DMS79 (cell line): Measurements from ENCODE around the gene RIMKLA.

ENCODE experiments used
- DNase-seq: peaks from one replicate; lab custom pipeline; 2025; lab: John Stamatoyannopoulos, UW

RIMKLA gene, protein sequence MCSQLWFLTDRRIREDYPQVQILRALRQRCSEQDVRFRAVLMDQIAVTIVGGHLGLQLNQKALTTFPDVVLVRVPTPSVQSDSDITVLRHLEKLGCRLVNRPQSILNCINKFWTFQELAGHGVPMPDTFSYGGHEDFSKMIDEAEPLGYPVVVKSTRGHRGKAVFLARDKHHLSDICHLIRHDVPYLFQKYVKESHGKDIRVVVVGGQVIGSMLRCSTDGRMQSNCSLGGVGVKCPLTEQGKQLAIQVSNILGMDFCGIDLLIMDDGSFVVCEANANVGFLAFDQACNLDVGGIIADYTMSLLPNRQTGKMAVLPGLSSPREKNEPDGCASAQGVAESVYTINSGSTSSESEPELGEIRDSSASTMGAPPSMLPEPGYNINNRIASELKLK

DNA sequence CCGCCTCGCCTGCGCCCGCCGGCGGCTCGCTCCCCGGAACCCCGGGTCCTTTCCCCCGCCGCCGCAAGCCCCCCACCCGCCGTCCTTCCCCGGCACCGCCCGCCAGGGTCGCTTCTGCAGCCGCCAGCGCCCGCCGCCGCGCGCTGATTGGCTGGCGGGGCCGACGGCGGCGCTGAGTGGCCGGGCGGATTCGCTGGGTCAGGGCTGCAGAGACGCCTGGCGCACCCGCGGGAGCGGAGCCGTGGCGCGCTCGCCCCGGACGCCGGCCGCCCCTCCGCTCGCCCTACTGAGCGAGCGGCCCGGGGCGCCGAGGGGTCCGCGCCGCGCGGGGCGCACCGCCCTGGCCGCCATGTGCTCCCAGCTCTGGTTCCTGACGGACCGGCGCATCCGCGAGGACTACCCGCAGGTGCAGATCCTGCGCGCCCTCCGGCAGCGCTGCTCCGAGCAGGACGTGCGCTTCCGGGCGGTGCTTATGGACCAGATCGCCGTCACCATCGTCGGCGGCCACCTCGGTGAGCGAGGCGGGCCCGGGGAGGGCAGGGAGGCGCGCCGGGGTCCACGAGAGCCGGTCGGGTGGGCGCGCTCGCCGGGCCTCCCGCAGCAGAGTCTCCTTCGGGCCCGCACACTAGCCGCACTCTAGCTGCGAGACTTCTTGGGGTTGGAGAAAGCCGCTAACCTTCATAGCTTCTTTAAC lies at the start of gene RIMKLA:
TSS of gene RIMKLA (plus strand) at position 207 of the 694 bp plus-strand sequence. CDS start at position 350, 143 bp downstream.
- DNase-seq = peak; percentile 67

DNA sequence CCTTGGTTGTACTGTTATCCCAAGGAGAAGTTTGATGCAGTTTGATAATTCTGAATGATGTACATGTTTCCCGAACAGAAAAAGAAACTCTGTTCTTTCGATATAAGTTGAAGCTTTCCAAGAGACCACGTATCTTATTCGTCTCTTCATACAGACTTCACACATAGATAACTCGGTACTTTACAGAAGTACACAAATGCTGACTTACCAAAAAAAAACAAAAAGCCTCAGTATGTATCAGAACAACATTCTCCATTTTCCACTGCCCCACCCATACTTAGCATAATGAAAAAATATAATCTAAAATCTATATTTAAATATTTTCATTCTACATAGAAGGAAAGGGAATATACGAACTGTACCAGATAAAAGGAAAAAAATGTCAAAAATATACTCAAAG lies 47.7 kb upstream of the RIMKLA start:
- DNase-seq = no peak

DNA sequence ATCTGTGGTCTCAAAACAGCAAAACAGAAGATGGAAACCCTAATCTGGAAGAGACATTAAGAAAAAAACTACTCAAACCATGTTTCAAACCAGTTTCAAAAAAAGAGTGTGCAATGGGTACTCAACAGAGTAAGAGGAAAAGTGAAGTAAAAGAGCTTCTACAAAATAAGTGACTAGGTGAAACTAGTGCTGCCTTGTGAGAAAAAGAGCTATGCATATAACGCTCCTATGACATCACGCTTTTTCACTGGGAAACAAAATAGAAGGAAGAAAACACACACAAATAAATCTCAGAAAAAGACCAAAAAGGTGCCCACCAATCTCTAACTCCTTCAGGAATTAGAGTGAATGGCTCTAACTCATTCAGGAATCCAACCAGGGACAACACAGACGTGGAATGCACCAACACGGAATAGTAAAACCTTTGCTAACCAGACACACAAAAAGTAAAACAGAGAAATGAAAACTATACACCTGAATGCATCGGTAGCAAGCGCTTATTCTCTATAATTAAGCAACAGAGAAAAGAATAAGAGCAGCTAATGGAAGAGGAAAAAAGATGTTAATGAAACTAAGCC lies 46.8 kb upstream of the RIMKLA start:
- DNase-seq = no peak

DNA sequence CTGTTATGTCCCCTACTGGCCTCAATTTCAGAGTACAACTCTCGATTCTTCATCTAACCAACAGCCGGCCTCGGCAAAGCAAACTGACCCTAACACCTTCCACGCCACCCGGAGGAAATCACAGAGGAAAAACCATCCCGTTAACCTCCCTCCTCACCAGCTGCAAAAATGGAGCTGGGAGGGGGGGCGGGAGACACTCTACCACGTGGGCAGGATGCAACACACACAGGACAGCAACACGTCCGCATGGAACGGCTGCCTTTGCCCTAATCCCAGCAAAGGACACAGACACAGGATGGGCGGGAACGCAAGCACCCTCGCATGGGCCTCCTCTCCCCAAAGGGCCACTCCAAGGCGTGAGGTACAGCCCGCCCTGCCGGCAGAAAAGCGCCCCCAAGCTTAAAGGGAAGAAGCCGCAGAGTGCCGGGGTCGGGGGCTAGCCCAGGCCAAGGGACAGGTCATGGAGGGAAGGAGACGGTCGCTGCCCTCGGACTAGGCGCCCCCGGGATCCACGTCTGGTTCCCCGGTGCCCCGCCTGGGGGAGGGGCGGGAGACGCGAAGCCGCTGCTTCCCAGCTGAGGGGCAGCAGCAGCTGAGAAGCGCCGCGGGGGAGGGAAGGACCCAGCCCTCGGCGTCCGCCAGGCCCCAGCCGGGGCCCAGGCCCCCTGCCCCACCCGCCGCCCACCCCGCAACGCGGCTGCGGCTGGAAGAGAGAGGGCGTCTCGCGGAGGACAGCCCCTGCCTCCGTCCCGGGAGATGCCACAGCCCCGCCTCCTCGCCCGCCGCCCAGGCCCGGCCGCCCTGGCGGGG lies 46.1 kb upstream of the RIMKLA start:
- peak; percentile 26 for DNase-seq

DNA sequence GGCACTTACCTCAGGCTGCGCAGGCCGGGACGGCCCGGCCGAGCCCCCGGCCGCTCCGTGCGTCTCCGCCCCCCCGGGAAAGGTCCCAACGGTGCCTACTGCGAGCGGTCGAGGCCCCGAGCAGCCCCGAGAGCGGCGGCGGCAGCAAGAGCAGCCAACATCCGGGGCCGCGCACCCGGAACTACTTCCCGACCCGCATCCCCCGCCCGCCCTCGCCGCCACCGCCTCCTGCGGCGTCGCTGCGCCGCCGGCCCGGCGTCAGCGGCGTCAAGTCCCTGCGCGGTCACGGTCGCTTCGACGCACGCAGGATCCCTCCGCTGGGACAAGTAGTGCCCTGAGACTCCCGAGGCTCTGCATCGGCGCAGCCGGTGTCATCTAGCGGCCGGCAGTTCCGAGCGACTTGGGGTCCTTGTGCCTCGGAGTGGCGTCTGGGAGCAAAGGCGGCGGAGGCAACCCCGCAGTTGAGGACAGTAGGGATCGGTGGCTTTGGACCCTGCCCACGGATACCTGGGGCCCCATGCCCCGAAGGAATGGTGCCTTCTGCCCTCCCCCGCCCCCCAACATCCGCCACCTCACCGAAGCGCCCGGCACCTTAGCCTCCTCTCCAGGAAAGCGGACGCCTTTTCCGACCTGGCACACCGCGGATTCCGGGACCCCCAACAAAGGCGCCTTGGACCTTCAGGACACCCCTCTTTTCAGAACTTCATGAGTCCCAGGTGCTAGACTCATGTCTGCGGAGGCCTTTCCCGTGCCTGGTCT lies 45.4 kb upstream of the RIMKLA start, which contains the start of gene FOXJ3:
TSS of gene FOXJ3 (minus strand) at position 186 of the 759 bp plus-strand sequence. CDS start 24,142 bp downstream, outside the sequence.
- peak; percentile 88 for DNase-seq

DNA sequence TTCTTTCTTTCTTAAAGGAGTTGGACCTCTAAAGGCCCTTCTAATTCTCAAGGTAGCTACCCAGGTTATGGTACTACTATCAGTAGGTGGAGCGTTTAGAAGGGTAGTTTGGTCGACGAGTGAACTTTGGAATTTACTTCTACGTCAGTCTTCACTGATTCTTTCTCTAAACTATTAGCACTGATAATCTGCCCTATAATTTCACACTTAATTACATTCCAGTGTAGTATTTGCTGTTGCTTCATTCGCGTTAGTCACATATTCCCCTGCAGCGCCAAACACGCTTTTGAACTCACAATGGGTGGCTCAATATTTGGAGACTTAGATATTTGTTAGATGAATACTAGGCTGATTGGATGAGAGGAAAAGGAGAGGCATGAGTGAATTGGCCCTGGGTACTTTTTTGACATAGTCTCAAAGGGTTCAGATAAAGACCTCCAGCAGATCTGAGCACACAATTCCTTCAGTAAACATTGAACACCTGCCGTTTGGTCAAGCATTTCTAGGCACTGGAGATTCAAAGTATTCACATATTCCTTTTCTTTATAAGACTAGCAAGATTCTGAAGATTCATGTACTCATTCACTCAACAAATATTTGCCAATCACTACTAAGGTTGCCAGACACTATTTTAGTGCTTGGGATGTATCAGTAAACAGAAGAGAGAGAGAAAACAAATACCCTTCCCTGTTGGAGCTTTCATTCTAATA lies 44.6 kb upstream of the RIMKLA start:
- peak; percentile 74 for DNase-seq

DNA sequence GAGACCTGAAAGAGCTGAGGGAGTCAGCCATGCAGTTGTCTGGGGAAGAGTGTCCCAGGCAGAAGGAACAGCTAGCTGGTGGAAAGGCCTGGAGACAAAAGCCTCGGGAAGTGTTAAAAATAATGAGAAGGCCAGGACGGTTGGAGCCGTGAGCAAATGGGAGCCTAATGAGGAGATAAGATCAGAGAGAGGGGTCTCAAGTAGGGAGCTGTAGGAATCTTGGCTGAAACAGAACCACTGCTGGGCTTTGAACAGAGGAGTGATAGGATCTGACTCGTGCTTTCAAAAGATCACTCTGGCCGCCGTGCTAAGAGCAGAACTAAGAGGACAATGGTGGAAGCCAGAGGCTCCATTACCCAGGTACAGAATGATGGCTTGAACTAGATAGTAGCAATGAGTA lies 43.6 kb upstream of the RIMKLA start:
- peak; percentile 55 for DNase-seq

DNA sequence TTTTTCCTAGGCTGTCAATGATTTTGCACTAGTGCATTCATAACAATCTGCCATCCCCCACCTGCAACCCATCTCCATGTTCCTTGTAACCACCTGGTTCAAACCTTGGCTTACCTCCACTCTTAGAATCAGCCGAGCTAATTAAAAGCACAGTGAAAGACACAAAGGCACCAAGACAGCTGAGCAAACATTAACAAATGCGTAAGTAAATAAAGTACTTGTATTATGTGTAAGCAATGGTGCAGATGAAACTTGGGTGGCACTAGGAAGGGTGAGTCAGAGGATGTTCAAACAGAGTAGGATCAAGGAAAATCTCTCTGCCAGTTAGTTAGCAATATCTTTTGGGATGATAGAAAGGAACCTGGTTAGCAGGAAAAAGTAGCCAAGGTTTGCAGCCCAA lies 40.5 kb upstream of the RIMKLA start:
- DNase-seq = peak; percentile 100

DNA sequence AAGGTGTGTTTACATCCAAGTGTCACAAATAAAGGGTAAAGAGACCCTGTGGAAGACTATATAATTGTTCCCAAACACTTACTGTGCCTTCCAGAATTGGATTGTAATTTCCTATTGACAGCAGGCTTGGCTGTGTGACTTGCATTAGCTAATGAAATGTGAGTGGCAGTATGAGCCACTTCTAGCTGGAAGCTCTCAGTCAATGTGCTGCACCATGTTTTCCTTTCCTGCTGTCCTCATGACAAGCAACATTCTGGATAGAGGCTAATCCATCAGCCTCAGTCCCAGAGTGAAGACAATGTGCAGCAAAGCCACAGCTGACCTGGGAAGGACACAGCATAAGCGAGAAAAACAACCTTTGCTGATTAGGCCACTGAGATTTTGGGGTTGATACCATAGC lies 39.7 kb upstream of the RIMKLA start:
- peak; percentile 90 for DNase-seq

DNA sequence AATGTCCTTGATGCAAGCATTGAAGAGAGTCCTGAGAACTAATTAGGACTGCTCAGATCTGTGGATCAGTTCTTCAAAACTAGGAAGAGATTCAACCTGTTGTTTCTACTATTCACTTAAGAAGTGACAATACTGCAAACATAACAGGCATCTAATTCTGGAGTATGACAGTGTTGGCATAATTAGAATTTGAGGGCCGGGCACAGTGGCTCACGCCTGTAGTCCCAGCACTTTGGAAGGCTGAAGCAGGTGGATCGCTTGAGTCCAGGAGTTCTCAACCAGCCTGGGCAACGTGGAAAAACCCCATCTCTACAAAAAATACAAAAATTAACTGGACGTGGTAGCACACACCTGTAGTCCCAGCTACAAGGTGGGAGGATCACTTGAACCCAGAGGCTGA lies 37.5 kb upstream of the RIMKLA start:
- no peak for DNase-seq

DNA sequence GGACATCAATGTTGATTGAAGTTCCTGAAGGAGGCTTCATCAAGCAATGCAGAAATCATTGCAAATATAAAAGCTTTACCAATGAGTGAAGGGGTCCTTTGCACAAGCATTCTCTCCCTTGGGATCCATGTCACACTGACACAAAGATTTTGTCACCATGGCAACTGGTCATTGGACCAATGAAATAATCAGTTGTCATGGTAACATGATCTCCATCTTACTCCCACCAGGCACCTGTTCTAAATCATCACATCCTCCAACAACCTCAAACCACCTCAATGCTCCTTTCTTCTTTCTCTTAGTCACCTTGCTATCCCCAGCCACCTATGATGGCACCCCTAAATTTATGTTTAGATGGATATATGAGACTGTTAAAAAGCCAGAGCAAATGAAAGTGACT lies 32.1 kb upstream of the RIMKLA start:
- peak; percentile 45 for DNase-seq

DNA sequence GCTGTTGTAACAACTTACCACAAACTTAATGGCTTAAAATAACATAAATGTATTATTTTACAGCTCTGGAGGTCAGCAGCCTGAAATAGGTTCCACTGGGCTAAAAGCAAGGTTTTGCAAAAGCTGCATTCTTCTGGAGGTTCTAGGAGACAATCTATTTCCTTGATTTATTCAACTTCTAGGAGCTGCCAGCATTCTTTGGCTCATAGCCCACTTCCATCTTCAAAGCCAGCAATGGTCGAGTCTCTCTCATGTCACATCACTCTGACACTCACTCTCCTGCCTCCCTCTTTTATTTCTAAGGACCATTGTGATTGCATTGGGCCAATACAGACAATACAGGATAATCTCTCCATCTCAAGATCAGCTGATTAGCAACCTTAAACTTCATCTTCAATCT lies 30.5 kb upstream of the RIMKLA start:
- DNase-seq = peak; percentile 26

DNA sequence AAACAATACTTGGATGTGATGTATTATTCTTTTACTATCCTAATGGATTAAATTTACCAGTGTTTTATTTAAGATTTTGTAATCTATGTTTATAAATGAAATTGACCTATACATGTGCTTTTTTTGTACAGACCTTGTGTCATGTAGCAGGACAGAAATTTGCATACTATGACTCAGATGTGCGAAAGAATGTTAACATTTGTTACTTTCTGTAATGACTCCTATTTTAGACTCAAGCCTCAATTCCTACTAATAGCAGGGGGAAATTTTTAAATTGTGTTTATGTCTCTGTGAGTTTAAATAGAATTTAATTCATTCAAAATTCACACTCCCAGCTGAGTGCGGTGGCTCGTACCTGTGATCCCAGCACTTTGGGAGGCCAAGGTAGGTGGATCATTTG lies 21.8 kb upstream of the RIMKLA start:
- DNase-seq = no peak

DNA sequence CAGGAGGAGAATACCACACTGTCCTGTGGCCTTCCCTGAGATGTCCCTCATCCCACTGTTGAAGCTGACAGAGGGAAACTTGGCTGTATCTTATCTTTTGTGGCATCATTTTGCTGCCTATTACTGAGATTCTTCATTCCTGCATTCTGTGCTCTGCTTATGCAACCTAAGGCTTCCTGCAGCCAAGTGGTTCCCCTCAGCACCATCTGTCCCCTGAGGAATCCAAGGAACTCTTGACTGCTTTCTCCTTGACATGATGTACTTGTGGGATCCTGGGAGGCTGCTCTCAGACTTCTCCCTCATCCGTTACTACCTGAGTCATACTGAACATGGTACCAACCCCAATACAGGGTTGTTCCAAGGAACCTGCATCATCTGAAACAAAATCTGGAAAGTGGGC lies 21.1 kb upstream of the RIMKLA start:
- no peak for DNase-seq

DNA sequence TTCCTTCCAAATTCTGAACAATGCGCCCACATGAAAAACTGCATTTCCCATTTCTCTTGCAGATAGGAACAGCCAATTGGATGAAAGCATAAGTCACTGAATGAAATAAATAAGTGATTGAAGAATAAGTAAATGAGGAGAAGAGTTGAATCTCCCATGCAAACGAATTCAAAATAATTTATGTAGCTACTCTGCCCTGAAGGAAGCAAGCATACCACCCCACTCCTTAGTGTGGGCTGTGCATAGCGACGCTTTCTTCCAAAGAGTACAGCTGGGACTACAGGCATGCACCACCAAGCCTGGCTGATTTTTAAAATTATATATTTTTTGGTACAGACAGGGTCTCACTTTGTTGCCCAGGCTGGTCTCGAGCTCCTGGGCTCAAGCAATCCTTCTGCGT lies 16.5 kb upstream of the RIMKLA start:
- DNase-seq = no peak

DNA sequence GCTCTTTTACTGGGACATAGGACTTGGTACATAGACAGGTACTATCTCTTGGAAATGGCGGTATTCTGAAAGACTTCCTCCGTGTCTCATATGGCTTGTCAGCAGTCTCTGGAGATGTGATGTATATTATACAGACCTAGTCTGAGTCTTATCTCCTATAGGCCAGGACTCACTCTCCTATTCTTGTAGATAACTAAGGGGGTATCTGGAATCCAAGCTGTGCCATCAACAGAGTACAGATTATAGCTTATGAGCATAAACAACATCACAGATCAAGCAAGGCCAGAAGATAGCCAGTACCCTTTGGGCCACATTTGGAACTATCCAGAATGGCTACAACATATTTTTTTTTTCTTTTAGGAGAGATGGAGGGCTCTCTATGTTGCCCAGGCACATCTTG lies 16.1 kb upstream of the RIMKLA start:
- no peak for DNase-seq

DNA sequence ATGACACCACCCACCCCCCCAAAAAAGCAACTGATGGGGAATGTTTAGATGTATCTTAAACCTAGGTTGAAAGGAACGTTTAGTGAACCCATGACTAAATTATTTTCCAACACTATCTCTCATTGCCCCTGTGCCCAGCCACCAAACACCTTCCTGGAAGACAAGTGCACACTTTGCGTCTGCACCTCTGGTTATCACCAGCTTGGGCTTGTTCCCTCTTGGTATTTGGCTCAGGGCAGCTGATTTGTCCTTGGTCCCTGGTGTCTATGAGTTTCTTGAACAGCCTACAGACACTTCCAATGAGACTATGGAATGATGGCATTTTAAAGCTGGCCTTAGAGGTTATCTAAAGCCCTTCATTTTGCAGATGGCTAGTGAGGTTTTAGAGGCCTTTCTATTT lies 15.5 kb upstream of the RIMKLA start:
- no peak for DNase-seq

DNA sequence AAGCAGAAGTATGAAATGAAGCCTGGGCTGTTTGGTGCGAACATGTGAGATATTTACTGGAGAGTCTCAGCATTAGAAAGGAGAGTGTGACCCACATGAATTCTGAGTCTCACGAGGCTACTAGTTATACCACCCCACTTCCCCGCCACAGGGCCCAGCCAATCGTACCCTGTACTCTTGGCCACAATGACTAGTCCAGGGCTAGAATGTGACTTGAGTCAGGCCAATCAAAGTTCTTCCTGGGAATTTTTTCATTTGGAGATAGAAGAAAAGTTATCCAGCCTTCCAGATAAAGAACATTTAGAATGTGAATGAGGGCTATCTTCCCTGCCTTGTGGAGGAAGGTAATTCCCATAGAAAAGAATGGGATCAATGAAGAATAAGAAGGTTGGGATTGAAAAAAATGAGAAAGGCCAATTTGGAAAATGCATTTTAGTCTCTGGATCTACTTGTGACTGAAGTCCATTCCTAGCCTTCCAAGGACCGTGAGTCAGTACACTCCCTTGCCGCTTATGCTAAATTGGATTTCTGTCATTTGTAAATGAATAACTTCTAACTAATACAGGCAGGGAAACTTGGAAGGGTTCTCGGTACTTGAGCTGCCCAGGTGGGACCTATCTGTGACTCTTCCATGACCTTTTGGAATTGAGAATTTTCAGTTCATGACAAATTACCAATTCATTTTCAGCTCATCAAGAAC lies 12.3 kb upstream of the RIMKLA start:
- DNase-seq = no peak

DNA sequence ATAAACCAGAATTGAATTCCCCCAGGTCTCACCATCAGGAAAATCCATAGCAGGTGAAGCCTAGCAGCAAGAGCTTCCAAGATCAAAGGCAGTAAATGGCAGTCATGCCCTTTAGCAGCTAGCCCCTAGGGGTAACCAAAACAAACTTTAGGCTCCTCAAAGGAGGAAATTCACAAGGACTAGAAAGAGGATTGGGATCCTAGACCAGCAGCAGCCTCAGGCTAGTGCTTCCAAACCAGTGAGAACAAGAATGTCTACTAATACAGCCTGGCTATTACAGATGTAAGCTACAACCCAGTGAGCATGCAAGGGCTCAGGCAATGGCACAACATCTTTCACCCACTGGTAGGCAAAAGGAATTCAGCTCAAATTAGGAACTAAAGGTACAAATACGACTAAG lies 11.1 kb upstream of the RIMKLA start:
- DNase-seq = no peak

DNA sequence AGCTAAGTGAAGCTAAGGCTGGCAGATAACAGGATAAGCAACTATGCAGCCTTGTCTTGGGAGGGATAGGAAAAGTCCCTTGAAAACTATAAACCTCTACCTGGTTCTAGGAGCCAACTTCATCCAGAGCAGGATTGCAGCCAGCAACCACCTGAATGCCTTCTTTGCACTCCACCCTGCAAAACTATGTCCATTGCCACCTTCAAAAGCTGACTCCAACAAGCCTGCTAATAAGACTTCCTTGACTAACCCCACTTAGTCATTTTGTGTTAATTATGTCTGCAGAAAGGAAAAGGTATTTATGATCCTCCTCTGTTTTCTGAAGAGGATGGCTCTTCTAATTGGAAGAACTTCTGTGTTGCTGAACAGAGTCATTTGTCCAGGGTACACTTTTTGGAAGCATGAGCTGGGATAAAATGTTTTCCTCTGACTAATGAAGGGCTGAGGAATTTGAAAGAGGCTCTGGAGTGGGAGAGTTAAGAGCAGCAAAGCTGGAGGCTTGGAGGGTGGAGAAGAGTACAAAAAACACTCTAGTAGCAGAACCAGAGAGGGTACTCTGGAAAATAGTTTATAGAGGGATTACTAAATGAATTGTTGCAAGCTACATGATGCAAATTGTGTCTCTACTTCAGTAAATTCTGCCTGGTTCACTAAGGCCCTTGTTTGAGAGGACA lies 9.6 kb upstream of the RIMKLA start:
- DNase-seq = no peak
